ENCODE results near the gene THAP11. TPM values are rescaled to one million over a fixed set of nuclear protein-coding genes. Genes with fewer than 3 reads are reported as not detected.

Gene THAP11
- polyA plus RNA-seq, 6 donors from 2014 or later = 83.6 to 113 (median 105) TPM

DNA sequence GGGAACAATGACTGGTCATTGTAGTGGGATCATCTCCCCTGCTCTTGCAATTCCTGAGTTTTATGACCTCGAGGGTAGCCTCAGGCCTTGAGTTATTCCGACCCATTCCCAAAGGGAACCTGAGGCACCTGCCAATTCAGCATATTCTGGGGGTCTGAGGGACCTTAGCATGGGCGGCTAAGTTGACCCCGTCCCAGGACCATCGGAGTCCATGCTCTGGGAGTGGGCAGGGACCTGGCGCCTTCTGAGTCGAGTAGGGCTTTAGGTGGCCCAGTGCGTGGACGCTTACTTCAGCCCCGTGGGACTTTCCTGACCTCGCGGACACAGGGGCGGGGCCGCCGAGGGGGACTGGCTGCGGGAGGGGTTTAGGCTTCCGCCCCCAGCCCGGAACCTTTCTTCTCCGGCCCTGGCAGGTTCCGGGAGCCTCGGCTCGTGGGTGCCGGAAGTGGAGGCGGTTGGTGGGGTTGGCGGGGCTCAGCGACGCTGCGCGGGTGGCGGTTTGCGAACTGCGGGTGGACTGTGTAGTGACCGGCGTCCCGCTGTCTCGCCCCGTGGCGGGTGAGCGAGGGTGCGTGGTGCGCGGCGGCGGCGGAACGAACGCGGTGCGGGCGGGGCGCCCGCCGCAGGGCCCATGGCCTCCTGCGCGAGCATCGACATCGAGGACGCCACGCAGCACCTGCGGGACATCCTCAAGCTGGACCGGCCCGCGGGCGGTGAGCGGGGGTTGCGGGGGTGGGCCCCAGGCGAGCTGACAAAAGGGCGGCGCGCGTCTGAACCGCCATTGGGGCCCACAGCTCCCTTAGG is 30.7 kb downstream of the THAP11 start, which contains the start of gene EDC4:
EDC4 (plus strand) TSS at position 422 of the 804 bp plus-strand sequence; CDS start at position 632, 210 bp downstream.
- Mint-ChIP-seq H3K27me3 (no peaks in the 10 kb centered on the region), H3K4me3 (peak within 1 kb of the TSS; percentile 89 to 95 (median 91)), H3K9me3 (no peaks in the 10 kb centered on the region), H3K27ac (peak within 1 kb of the TSS; percentile 84 to 90 (median 88)), H3K4me1 (peaks cover 31 to 38% (median 38%) of the 10 kb centered on the region in 3 donors), H3K36me3 (peaks cover 0 to 4% of the 10 kb centered on the region in 2 donors)
- DNase-seq = peak; percentile 81
- ATAC-seq (ENCODE audit: low read depth in 2 of 2) = peak; percentile 95 to 98

DNA sequence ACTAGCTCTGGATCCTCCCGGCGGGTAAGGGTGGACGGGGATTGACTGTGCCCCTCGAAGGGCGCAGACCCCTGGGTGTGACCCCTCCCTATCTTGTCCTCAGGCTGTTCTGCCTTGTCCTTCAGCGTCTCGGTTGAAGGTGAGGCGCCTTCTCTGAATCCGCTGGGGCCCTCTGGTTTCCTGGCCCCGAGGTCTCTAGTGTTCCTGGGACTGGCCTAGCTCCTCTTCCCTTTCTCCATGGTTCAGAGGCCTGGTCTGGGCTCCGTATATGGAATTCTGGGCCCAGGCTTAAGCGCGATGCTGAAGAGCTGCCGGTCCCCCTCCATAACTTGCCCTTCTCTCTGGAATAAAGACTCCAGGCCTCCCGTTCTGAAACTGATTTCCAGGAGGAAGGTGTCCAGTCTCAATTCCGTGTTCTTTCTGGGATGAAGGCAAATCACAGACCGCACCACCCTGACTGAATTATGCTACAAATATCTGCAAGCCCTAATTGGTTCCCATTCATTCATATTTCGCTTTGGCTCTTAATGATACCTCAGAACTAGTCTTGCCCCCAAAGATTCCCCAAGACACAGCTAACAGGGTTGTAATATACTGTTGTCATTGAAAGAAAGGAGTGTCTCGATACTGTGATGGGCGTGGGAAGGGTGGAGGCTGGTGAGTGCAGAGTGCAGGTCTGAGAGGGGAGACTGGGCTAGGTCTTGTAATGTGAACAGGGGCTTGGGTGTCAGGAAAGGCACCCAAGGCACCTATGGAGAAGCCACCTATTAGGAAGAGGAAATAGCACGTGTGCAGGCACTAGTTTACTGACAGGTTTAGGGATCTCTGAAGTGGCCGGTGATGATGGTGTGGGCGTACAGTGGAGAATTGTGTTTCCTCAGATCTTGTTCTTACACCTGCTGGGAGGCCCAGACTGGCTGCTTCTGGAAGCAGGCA is 31.6 kb downstream of the THAP11 start:
- no peaks in the 10 kb centered on the region for H3K9me3 Mint-ChIP-seq
- peak in 1 of 2 donors; percentile 1 for ATAC-seq (ENCODE audit: low read depth in 2 of 2)

DNA sequence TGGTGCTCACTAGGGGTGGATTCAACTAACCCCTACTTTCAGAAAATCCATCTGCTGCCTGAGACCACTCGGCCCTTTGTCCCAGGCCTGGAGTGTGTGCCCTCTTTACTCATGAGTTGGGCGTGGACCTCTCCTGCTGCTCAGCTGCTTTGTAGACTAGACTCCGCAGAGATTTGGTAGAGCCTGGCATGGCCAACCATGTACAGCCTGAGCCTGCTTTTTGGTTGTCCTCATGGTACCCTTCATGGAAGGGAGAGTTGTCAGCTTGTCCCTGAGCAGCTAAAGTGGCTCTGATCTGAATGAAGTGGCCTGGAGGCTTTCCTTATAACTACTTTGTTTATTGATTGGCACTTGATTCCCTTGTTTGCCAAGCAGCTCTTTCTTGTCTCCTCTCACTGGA is 32.3 kb downstream of the THAP11 start:
- peak overlapping the region in 5 of 6 donors; percentile 33 to 88 (median 84) for H3K27ac Mint-ChIP-seq
- H3K27me3 Mint-ChIP-seq = no peaks in the 10 kb centered on the region
- H3K36me3 Mint-ChIP-seq = peaks cover 0 to 4% of the 10 kb centered on the region in 2 donors
- ATAC-seq (ENCODE audit: low read depth in 2 of 2) (no peak), DNase-seq (no peak)
- H3K4me1 Mint-ChIP-seq = peaks cover 31 to 38% (median 38%) of the 10 kb centered on the region in 3 donors
- H3K4me3 Mint-ChIP-seq = peak overlapping the region; percentile 89 to 95 (median 91)
- no peaks in the 10 kb centered on the region for H3K9me3 Mint-ChIP-seq

More for the DNA sequence above, 31.6 kb downstream of the THAP11 start:
- no peak for DNase-seq
- H3K4me1 Mint-ChIP-seq = peaks cover 31 to 38% (median 38%) of the 10 kb centered on the region in 3 donors
- H3K4me3 Mint-ChIP-seq = peak overlapping the region; percentile 89 to 95 (median 91)
- no peaks in the 10 kb centered on the region for H3K27me3 Mint-ChIP-seq
- peak overlapping the region; percentile 33 to 88 (median 82) for H3K27ac Mint-ChIP-seq
- peaks cover 0 to 4% of the 10 kb centered on the region in 2 donors for H3K36me3 Mint-ChIP-seq

DNA sequence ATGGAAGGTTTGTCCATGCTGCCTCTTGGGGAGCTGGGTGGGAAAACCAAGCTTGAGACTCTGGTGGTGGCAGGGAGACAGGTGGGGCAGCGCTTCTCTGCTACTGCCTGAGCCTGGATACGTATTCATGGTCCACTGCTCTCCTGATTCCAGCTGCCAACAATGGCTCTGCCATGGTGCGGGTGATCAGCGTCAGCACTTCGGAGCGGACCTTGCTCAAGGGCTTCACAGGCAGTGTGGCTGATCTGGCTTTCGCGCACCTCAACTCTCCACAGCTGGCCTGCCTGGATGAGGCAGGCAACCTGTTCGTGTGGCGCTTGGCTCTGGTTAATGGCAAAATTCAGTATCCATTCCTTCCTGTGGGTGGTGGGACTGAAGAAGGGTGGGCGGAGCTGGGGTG is 34.9 kb downstream of the THAP11 start:
- Mint-ChIP-seq H3K36me3 (peaks cover 0 to 4% of the 10 kb centered on the region in 2 donors), H3K27me3 (no peaks in the 10 kb centered on the region), H3K9me3 (no peaks in the 10 kb centered on the region), H3K4me3 (peak overlapping the region in 1 of 8 donors; percentile 57), H3K4me1 (peaks cover 30 to 38% (median 37%) of the 10 kb centered on the region in 3 donors), H3K27ac (no peak overlapping the region)
- ATAC-seq (ENCODE audit: low read depth in 2 of 2) (no peak), DNase-seq (no peak)

DNA sequence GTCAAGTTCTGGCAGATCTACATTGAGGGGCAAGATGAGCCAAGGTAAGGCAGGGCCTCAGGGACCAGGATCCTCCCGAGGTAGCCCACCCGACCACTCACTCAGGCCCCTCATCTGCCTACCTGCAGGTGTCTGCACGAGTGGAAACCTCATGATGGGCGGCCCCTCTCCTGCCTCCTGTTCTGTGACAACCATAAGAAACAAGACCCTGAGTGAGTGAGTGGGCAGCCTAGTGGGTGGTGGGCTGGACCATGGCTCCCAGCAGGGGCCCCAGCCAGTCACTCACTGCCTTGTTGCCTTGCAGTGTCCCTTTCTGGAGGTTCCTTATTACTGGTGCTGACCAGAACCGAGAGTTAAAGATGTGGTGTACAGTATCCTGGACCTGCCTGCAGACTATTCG is 36.1 kb downstream of the THAP11 start:
- H3K4me3 Mint-ChIP-seq = peak overlapping the region in 1 of 8 donors; percentile 30
- H3K27ac Mint-ChIP-seq = peak overlapping the region in 2 of 6 donors; percentile 27 to 47
- DNase-seq (no peak), ATAC-seq (ENCODE audit: low read depth in 2 of 2) (no peak)
- H3K27me3 Mint-ChIP-seq = no peaks in the 10 kb centered on the region
- no peaks in the 10 kb centered on the region for H3K9me3 Mint-ChIP-seq
- peaks cover 27 to 31% (median 28%) of the 10 kb centered on the region in 3 donors for H3K4me1 Mint-ChIP-seq
- H3K36me3 Mint-ChIP-seq = peaks cover 4% of the 10 kb centered on the region in 2 donors

DNA sequence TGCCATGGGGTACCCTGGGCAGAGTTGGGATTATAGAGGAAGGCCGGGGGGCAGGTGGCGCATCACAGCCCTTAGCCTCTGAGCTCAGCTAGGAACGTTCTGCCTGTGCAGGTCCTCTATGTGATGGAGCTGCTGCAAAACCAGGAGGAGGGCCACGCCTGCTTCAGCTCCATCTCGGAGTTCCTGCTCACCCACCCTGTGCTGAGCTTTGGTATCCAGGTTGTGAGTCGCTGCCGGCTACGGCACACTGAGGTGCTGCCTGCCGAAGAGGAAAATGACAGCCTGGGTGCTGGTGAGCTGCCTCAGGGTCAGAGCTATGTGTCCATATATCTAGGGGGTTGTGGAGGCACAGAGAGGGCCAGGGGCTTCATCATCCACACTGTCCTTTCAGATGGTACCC is 36.7 kb downstream of the THAP11 start:
- no peak for DNase-seq
- ATAC-seq (ENCODE audit: low read depth in 2 of 2) = no peak
- Mint-ChIP-seq H3K4me1 (peaks cover 26 to 30% (median 28%) of the 10 kb centered on the region in 3 donors), H3K36me3 (peaks cover 4 to 10% of the 10 kb centered on the region in 2 donors), H3K27me3 (no peaks in the 10 kb centered on the region), H3K27ac (no peak overlapping the region), H3K9me3 (no peaks in the 10 kb centered on the region), H3K4me3 (peak overlapping the region in 1 of 8 donors; percentile 44)

DNA sequence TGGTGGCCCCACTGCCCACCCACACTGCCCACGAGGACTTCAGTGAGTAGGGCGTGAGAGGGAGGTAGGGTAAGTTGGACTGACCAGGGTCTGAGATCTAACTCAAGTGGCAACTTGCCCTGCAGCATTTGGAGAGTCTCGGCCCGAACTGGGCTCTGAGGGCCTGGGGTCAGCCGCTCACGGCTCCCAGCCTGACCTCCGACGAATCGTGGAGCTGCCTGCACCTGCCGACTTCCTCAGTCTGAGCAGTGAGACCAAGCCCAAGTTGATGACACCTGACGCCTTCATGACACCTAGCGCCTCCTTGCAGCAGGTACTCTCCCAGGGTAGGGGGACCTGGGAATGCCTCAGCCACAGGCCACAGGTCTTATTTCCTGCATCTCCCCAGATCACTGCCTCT is 37.3 kb downstream of the THAP11 start:
- Mint-ChIP-seq H3K27ac (peak overlapping the region in 1 of 6 donors; percentile 17), H3K4me1 (peaks cover 19 to 25% (median 22%) of the 10 kb centered on the region in 3 donors), H3K9me3 (no peaks in the 10 kb centered on the region), H3K27me3 (no peaks in the 10 kb centered on the region), H3K36me3 (peaks cover 4 to 11% of the 10 kb centered on the region in 2 donors), H3K4me3 (peak overlapping the region in 1 of 8 donors; percentile 63)
- ATAC-seq (ENCODE audit: low read depth in 2 of 2) (no peak), DNase-seq (no peak)

DNA sequence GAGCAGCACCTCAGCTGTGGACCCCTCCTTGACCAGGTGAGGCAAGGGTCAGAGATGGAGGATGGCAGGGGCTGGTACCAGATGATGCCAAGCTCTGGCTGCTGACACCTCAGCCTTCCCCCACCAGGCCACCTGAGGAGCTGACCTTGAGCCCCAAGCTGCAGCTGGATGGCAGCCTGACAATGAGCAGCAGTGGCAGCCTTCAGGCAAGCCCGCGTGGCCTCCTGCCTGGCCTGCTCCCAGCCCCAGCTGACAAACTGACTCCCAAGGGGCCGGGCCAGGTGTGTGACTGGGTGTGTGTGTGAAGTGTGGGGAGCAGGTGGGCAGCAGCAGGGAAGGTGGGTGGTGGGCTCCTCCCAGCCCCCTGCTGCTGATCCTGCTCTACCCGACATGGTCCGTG is 37.8 kb downstream of the THAP11 start:
- Mint-ChIP-seq H3K4me3 (no peak overlapping the region), H3K27ac (peak overlapping the region in 1 of 6 donors; percentile 28), H3K27me3 (no peaks in the 10 kb centered on the region), H3K4me1 (peaks cover 15 to 20% (median 19%) of the 10 kb centered on the region in 3 donors), H3K9me3 (no peaks in the 10 kb centered on the region), H3K36me3 (peaks cover 4 to 11% of the 10 kb centered on the region in 2 donors)
- no peak for DNase-seq
- ATAC-seq (ENCODE audit: low read depth in 2 of 2) = no peak

DNA sequence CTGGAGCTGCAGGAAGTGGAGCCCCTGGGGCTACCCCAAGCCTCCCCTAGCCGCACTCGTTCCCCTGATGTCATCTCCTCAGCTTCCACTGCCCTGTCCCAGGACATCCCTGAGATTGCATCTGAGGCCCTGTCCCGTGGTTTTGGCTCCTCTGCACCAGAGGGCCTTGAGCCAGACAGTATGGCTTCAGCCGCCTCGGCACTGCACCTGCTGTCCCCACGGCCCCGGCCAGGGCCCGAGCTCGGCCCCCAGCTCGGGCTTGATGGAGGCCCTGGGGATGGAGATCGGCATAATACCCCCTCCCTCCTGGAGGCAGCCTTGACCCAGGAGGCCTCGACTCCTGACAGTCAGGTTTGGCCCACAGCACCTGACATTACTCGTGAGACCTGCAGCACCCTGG is 38.5 kb downstream of the THAP11 start:
- no peak for DNase-seq
- ATAC-seq (ENCODE audit: low read depth in 2 of 2) = no peak
- Mint-ChIP-seq H3K36me3 (peaks cover 4 to 11% of the 10 kb centered on the region in 2 donors), H3K27me3 (no peaks in the 10 kb centered on the region), H3K27ac (peak overlapping the region in 1 of 6 donors; percentile 28), H3K9me3 (no peaks in the 10 kb centered on the region), H3K4me1 (peaks cover 8 to 14% (median 12%) of the 10 kb centered on the region in 3 donors), H3K4me3 (no peak overlapping the region)

DNA sequence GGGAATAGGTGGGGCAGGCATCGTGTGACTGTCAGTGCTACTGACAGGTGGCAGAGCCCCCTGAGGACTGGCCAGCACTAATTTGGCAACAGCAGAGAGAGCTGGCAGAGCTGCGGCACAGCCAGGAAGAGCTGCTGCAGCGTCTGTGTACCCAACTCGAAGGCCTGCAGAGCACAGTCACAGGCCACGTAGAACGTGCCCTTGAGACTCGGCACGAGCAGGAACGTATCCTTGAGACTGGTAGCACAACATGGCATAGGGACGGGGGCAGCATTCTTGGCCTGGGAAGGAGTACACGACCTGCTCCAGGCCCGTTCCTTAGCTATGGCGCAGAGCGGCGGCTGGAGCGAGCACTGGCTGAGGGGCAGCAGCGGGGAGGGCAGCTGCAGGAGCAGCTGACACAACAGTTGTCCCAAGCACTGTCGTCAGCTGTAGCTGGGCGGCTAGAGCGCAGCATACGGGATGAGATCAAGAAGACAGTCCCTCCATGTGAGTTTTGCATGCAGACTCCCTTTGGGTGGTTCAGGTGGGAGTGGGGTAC is 39.6 kb downstream of the THAP11 start:
- peaks cover under 1 to 8% (median 6%) of the 10 kb centered on the region in 3 donors for H3K4me1 Mint-ChIP-seq
- H3K36me3 Mint-ChIP-seq = peaks cover 3 to 11% of the 10 kb centered on the region in 2 donors
- H3K9me3 Mint-ChIP-seq = no peaks in the 10 kb centered on the region
- peak overlapping the region in 1 of 6 donors; percentile 25 for H3K27ac Mint-ChIP-seq
- ATAC-seq (ENCODE audit: low read depth in 2 of 2) (no peak), DNase-seq (no peak)
- no peaks in the 10 kb centered on the region for H3K27me3 Mint-ChIP-seq
- H3K4me3 Mint-ChIP-seq = no peak overlapping the region

DNA sequence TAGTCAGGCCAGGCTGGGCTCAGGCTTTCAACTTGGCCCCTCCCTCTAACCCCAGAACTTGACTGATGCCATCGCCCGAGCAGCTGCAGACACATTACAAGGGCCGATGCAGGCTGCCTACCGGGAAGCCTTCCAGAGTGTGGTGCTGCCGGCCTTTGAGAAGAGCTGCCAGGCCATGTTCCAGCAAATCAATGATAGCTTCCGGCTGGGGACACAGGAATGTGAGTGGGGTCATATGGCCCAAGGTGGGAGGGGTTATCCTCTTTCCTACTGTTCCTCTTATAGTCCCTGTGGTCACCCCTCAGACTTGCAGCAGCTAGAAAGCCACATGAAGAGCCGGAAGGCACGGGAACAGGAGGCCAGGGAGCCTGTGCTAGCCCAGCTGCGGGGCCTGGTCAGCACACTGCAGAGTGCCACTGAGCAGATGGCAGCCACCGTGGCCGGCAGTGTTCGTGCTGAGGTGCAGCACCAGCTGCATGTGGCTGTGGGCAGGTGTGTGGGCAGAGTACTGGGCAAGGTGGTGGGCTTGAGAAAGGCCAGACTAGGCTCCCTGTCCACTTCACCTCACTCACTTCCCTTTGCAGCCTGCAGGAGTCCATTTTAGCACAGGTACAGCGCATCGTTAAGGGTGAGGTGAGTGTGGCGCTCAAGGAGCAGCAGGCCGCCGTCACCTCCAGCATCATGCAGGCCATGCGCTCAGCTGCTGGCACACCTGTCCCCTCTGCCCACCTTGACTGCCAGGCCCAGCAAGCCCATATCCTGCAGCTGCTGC is 40.4 kb downstream of the THAP11 start:
- Mint-ChIP-seq H3K27ac (no peak overlapping the region), H3K4me1 (peaks cover 2 to 8% (median 6%) of the 10 kb centered on the region in 3 donors), H3K27me3 (no peaks in the 10 kb centered on the region), H3K9me3 (no peaks in the 10 kb centered on the region), H3K36me3 (peaks cover 0 to 11% of the 10 kb centered on the region in 2 donors), H3K4me3 (no peak overlapping the region)
- ATAC-seq (ENCODE audit: low read depth in 2 of 2) (no peak), DNase-seq (no peak)

DNA sequence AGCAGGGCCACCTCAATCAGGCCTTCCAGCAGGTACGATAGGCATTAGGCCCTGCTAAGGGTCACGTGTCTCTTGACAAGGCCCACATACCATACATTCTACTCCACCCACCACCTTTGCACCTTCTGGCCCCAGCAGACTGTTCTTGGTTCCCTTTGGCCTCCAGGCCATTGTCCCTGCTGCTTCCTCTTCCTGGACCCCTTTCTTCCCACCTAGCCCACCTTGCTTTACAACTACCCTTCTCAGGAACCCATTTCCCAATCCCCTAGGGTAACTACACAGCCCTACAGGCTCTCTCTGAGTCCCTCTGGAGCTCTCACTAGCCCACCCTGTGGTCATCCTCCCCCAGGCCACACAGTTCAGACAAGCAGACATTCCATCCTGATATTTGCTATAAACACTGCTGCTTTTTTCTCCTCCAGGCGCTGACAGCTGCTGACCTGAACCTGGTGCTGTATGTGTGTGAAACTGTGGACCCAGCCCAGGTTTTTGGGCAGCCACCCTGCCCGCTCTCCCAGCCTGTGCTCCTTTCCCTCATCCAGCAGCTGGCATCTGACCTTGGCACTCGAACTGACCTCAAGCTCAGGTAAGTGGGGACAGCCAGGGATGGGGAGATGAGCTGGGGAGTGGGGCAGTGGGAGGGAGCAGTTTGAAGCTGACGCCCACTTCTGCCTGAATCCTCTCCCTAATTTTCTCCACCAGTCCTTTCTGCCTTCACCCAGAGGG is 41.2 kb downstream of the THAP11 start:
- no peak for ATAC-seq (ENCODE audit: low read depth in 2 of 2)
- H3K9me3 Mint-ChIP-seq = no peaks in the 10 kb centered on the region
- DNase-seq = no peak
- H3K4me1 Mint-ChIP-seq = peaks cover 2 to 8% (median 6%) of the 10 kb centered on the region in 3 donors
- H3K4me3 Mint-ChIP-seq = no peak overlapping the region
- H3K27ac Mint-ChIP-seq = peak overlapping the region in 2 of 6 donors; percentile 38 to 70
- H3K27me3 Mint-ChIP-seq = no peaks in the 10 kb centered on the region
- H3K36me3 Mint-ChIP-seq = peaks cover 0 to 11% of the 10 kb centered on the region in 2 donors

Measured in naive B cell (primary cell).